Right ventricle myocardium superior (tissue), 1 donor: Measurements from ENCODE around the gene ACTN1. TPM values are rescaled to one million over a fixed set of nuclear protein-coding genes. Genes with fewer than 3 reads are reported as not detected.

Source experiments
- ATAC-seq: fragments of 200-7000 bp; cut with Tn5 transposase; one replicate; pipeline ENCODE4 v1.9.1; 2020; ENCODE audit warnings: mild to moderate bottlenecking; ENCODE audit not compliant: poor library complexity
- DNase-seq: peaks from one replicate; pipeline ENCODE4 v3.0.0-alpha.2; 2020
- intact Hi-C: fragments of 100-400 bp; cut with DNase I; formaldehyde crosslinking; loops from one replicate; pipeline ENCODE4 v1.11.2; 2022
- total RNA-seq: library from RNA; stranded (reverse); fragmentation: NEBNext Ultra II Directional; extraction: Animal tissue kit (Norgen Biotek cat#: 25700); gene quantifications from one replicate; pipeline ENCODE4 v1.2.1, GENCODE V29; 2021
- donor health status: DM: no; HTN: yes; CAD: no; lungs with severe emphysema.

The ACTN1 gene
- total RNA-seq, 1 donor from 2014 or later: 92.5 TPM

GRCh38 chr14:68995731-68996130 is 16.6 kb upstream of the ACTN1 start:
- intact Hi-C loops: no loop called here
- DNase-seq (no peak), ATAC-seq (no peak)

- ATAC-seq: no peak
- DNase-seq: no peak
- intact Hi-C loops: no loop called here
Observed at GRCh38 chr14:68994056-68994455, 15.0 kb upstream of the ACTN1 start.

DNA sequence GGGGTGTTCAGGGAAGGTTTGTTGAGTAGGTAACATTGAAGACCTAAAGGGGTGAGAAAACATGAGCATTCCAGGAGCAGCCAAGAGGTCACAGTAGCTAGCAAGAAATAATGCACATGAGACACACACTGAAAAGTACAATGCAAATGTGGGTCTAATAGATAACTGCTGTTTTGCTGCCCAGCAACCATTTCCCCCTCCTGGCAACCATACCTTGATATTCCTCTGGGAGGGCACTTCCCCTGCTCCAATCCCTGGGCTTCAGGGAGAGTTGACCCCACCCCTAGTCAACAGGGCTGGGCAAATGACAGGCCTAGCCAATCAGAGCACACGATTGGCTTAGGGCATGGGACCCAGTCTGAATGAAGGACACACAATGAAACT is 8.5 kb upstream of the ACTN1 start:
- ATAC-seq (no peak), DNase-seq (no peak)
- intact Hi-C loops: no loop called here

DNA sequence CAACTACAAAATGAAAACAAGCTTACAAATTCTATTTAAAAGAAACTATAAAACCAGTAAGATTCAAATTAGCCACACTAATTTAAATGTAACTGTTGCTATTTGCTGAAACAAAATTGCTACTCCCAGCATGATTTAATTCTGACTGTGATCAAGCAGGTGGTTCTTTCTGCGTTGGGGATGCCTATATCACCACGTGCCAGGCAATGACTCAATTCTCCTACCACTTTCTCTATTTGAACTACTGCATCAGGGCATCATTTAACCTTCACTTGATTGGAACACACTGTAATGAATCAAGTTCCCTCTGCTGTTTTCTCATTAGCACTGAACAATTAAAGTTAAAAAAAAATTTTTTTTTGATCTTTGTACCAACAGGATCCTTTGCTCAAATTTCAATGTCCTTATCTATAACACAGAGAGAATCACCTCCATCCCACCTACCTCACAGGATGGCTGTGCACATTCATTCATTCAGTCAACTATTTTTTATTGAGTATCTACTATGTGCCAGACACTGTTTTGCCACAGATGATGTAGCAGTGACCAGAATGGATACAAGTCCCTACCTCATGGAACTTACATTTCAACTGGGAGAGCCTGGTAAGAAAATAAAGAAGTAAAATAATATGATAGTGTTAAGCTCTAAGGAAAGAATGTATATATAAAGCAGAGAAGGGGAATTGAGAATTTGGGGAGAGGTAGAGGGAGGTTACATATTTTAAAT is 8.0 kb upstream of the ACTN1 start:
- intact Hi-C loops: no loop called here
- ATAC-seq (no peak), DNase-seq (no peak)

- ATAC-seq (no peak), DNase-seq (no peak)
- intact Hi-C loops: no loop called here
Observed at GRCh38 chr14:68986225-68986624, 7.1 kb upstream of the ACTN1 start.

- intact Hi-C loops: loop anchor here (5.0 kb wide), 1 partner anchor 52 kb away; no protein-coding TSS in a partner anchor
- no peak for ATAC-seq
- DNase-seq: no peak
Observed at GRCh38 chr14:68984686-68985085, 5.6 kb upstream of the ACTN1 start.

GRCh38 chr14:68983191-68983590 is 4.1 kb upstream of the ACTN1 start:
- DNase-seq (no peak), ATAC-seq (no peak)
- intact Hi-C loops: loop anchor here (5.0 kb wide), 1 partner anchor 51 kb away; no protein-coding TSS in a partner anchor

- intact Hi-C loops: loop anchor here (5.0 kb wide), 1 partner anchor 50 kb away; no protein-coding TSS in a partner anchor
- ATAC-seq (no peak), DNase-seq (no peak)
Observed at GRCh38 chr14:68982581-68982980, 3.5 kb upstream of the ACTN1 start.

GRCh38 chr14:68981539-68981976 is 2.5 kb upstream of the ACTN1 start:
- intact Hi-C loops: loop anchor here (5.0 kb wide), 1 partner anchor 49 kb away; no protein-coding TSS in a partner anchor
- no peak for ATAC-seq
- no peak for DNase-seq

DNA sequence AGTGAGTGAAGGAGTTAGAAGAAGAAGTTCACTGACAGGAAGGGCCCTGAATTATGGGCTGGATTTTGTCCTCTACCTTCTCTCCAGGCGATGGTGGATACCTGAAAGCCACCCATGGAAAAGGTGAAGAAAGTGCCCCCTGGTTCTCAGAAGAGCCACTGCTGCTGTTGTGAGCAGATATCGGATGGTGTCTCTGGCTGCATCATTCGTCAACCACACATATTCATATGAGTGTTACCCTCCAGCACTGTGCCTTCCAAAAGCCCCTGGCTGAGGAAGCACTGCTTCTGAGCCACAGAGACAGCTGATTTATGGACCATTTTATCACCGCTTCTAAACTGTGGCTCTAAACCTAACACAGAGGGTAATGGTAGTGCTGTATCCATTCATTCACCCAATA is 2.0 kb upstream of the ACTN1 start:
- no peak for ATAC-seq
- intact Hi-C loops: loop anchor here (5.0 kb wide), 1 partner anchor 49 kb away; no protein-coding TSS in a partner anchor

DNA sequence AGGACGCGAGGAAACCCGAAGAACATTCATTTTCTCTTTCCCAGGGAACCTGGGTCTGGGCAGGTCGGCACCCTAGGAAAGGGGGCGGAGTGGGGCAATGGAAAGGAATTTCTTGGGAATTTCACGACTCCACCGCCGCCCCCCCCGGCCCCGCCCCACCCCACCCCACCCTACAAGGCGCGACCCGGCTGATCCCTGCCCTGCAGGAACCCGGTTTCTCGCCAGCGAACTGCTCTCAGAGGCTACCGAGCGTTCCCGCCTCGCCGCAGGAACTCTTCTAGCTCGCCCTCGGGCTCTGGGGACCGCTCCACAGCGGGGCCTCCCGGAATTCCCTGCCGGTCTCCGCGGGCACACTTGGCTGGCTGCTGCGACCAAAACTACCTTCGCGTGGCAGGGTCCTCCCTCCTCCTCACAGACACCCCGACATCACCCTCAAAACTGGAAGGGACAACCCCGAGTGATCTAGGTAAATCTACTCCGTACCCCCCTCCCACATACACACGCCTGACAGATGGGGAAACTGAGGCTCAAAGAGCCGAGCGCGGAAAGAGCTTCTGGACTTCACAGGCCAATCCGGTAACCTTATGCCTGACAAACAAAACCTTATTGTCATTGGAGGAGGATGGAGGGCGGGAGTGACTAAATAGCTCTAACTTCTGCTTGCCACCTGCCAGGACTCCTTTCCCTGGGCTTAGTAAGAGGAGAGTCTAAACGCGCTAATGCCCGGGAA is 785 bp upstream of the ACTN1 start:
- DNase-seq (peak; percentile 71), ATAC-seq (peak; percentile 25)
- intact Hi-C loops: loop anchor here (2.0 to 5.0 kb wide), 4 partner anchors 38 to 69 kb away; no protein-coding TSS in a partner anchor

More for the DNA sequence above, 2.0 kb upstream of the ACTN1 start:
- DNase-seq: no peak

DNA sequence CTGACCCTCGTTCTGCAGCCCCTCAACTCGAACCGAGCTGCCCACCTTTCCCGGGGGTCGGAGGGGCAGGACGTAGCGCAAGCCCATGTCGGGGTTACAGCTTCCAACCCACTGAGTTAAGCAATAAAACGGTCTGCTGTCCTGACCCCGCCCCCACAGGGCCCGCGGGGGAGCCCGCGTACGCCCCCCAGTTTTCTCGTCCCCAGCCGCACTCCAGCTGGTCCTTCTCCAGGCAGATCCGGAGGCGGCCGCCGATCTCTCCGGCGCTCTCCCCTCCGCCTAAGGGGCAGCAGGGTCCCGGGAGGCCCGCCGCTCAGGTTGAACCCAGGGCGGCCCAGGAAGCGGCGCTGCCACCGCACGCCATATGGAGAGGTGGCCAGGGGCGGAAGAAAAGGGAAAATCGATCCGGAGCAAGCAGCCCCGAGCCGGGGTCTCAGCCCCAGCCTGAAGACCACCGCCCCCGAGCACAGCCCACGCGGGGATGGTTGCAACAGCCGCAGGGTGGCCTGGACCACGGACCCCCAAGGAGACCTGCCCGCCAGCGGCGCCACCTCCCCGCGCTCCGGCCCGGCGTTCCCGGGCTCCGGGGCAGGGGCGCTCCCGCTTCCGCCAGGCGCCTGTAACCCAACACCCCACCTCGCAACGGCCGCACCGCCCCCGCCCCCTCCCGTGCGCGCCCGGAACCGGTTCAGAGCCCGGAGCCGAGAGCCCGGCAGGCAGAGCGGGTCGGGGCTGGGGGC is 760 bp downstream of the ACTN1 start:
- intact Hi-C loops: loop anchor here (2.0 to 5.0 kb wide), 3 partner anchors 36 to 68 kb away; no protein-coding TSS in a partner anchor
- DNase-seq: peak; percentile 70
- ATAC-seq: peak; percentile 68

DNA sequence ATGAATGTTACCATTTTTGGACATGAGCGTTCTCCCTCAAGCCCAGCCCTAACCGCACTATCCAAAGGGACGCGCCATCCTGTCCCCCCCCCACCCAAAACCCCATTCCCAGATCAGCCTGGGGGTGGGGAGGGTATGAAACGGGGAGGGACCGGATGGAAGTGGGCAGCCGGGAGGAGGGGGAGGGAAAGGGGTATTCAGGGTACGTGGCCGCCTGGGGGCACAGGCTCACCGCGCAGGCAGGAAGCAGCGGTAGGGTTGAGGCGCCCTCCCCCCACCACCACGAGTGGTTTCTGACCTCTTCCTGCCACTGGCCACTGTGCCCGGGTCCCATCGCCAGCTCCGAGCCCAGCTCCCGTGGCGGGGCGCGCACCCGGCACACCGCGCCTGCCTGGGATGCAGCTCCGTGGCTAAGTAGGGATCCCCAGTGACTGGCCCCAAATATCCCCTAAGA is 1.4 kb downstream of the ACTN1 start:
- peak; percentile 73 for DNase-seq
- ATAC-seq: peak; percentile 12
- intact Hi-C loops: loop anchor here (2.0 to 5.0 kb wide), 3 partner anchors 35 to 67 kb away; no protein-coding TSS in a partner anchor

DNA sequence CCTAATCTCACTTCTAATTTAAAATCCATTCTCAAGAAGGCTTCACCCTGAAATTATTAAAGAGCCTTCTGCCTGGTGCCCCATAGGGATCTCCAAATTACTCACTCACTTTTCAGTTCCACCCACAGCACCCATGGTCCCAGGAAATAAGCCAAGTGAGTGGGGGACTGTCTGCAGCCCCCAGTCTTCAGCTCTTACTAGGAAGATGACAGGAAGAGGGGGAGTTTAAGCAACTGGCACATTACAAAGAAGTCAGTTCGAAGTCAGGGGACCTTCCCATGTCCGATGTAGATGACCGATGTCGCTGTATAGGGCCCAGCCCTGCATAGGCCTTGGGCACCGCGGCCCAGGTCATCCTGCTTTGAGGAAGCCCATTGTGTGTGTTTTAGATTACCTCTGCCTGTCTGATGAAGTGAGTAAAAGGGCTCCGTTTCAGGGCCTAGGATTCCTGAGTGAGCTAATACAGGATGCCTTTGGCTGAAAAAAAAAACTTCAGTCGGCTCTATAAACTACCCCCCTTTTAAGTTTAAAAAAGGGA is 1.9 kb downstream of the ACTN1 start:
- ATAC-seq: no peak
- DNase-seq: no peak
- intact Hi-C loops: loop anchor here (5.0 kb wide), 2 partner anchors 35 to 55 kb away; no protein-coding TSS in a partner anchor

GRCh38 chr14:68976160-68977067 is 2.7 kb downstream of the ACTN1 start:
- peak; percentile 10 for ATAC-seq
- DNase-seq: peak; percentile 79
- intact Hi-C loops: loop anchor here (5.0 kb wide), 2 partner anchors 34 to 54 kb away; no protein-coding TSS in a partner anchor

DNA sequence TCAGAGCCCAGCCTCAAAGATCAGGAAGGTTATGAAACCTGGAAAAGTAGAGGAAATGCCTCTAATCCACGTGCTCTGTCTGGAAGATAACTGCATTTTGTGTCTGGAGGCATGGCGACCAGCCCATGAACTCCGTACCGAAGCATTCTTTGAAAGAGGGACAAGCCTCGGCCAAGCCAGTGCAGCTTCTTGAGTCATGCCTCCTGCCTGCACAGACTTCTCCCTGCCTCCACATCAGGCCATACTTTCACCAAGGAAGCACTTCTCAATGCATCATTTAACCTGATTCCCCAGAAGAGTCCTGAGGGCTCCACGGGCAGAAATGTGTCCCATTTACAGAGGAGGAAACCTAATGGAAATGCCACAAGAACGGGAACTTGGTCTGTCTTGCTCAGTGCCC is 3.4 kb downstream of the ACTN1 start:
- ATAC-seq: no peak
- DNase-seq: no peak
- intact Hi-C loops: loop anchor here (5.0 kb wide), 2 partner anchors 33 to 53 kb away; no protein-coding TSS in a partner anchor

DNA sequence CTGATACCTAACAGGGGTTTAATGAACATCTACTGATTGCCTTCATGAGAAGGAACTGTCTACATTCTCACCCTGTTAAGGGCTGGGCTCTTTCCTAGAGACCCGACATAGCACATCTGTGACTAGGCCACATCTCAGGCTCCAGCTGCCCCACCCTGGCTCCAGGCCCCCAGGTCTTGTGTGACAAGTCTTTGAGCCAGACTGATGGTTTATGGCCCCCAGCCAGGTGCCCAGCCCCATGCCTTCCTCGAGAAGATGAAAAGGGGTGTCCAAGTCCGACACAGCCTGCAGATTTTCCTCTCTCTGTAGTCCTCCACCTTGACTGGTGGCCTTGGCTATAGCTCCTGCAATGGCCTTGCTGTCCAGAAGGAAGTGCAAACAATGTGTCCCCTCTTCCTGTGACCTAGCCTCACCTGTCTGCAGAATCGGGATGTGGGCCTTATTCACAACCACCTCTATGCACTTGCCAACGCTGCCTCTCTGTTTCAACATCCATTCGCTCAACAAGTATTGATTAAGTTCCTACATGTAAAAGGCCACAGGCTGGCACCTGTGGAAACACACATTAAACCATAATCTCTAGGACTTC is 4.2 kb downstream of the ACTN1 start:
- ATAC-seq (no peak), DNase-seq (no peak)
- intact Hi-C loops: loop anchor here (5.0 kb wide), 2 partner anchors 33 to 53 kb away; no protein-coding TSS in a partner anchor
